ENCODE results near the gene POLR2C.

DNA sequence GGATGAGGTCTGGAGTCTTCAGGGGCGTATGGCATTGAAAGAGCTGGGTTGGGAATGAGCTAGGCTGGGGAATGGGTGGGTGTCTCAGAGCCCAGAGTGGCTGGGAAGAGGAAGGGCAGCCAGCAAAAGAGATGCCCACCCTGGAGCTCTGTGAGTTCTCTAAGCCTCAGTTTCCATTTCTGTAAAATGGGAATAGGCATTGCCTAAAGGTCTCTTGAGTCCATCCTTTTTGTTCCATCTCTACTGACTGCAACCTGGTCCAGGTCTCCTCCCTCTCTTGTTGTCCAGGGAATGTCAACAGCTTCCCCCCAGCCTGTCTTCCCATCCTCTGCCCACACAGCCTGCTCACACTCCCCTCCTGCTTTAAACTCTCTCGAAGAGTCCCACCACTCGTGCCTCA lies 54.3 kb downstream of the POLR2C start:
- TF ChIP-seq, protein P1, sequence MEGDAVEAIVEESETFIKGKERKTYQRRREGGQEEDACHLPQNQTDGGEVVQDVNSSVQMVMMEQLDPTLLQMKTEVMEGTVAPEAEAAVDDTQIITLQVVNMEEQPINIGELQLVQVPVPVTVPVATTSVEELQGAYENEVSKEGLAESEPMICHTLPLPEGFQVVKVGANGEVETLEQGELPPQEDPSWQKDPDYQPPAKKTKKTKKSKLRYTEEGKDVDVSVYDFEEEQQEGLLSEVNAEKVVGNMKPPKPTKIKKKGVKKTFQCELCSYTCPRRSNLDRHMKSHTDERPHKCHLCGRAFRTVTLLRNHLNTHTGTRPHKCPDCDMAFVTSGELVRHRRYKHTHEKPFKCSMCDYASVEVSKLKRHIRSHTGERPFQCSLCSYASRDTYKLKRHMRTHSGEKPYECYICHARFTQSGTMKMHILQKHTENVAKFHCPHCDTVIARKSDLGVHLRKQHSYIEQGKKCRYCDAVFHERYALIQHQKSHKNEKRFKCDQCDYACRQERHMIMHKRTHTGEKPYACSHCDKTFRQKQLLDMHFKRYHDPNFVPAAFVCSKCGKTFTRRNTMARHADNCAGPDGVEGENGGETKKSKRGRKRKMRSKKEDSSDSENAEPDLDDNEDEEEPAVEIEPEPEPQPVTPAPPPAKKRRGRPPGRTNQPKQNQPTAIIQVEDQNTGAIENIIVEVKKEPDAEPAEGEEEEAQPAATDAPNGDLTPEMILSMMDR (conservative IDR thresholded peaks at IDR 0.05) = no peak
- TF ChIP-seq ZFX (IDR thresholded peaks at IDR 0.05) = no peak
